ENCODE data around the gene CLEC18C.
"Not testable (repeated sequence)": the region's sequence is repeated elsewhere in the genome, so short reads cannot be mapped to it uniquely, and the experiment has no call there.

The CLEC18C gene

GRCh38 chr16:70174387-70174932, 873 bp downstream of the CLEC18C start:
- H3K4ac ChIP-seq (ENCODE audit: low read depth, low read length); H3K79me1 ChIP-seq (ENCODE audit: low read length); H2BK120ac ChIP-seq (ENCODE audit: insufficient read depth, low read length, poor library complexity); H2AK5ac ChIP-seq (ENCODE audit: low read length); H3K36me3 ChIP-seq (ENCODE audit: control insufficient read depth in 1 of 2, insufficient read depth in 2 of 2, low read length in 2 of 2); H2BK5ac ChIP-seq (ENCODE audit: low read depth, low read length, poor library complexity); H2BK12ac ChIP-seq (ENCODE audit: low read length); H3K9ac ChIP-seq (ENCODE audit: low read length); H3K4me3 ChIP-seq (ENCODE audit: low read depth, low read length); H4K8ac ChIP-seq (ENCODE audit: low read depth, low read length); H3K4me2 ChIP-seq (ENCODE audit: low read length); H3K79me2 ChIP-seq (ENCODE audit: control insufficient read depth, insufficient read depth, low read length, poor library complexity); H3K23ac ChIP-seq (ENCODE audit: low read length); DNase-seq; H3K18ac ChIP-seq (ENCODE audit: low read length); H3K14ac ChIP-seq (ENCODE audit: low read length); H2AFZ ChIP-seq (ENCODE audit: insufficient read depth, low read length, poor library complexity); H4K12ac ChIP-seq (ENCODE audit: low read depth, low read length); H3K9me3 ChIP-seq (ENCODE audit: insufficient read depth, low read depth, low read length); H4K91ac ChIP-seq (ENCODE audit: low read depth, low read length); H3K4me1 ChIP-seq (ENCODE audit: control insufficient read depth in 1 of 2, insufficient read depth in 2 of 2, low read length in 2 of 2); H3K27ac ChIP-seq (ENCODE audit: low read depth, low read length); H3K27me3 ChIP-seq (ENCODE audit: insufficient read depth, low read length): not testable (repeated sequence)
- WGBS (ENCODE audit: extremely low coverage, insufficient coverage, insufficient read length): no CpG with 5 or more reads among the region's 21 CpGs

GRCh38 chr16:70187858-70188607, 14.4 kb downstream of the CLEC18C start:
- H3K27ac ChIP-seq (ENCODE audit: low read depth, low read length); H2BK12ac ChIP-seq (ENCODE audit: low read length); H2BK5ac ChIP-seq (ENCODE audit: low read depth, low read length, poor library complexity); H3K4me1 ChIP-seq (ENCODE audit: control insufficient read depth in 1 of 2, insufficient read depth in 2 of 2, low read length in 2 of 2); H3K27me3 ChIP-seq (ENCODE audit: insufficient read depth, low read length); H3K18ac ChIP-seq (ENCODE audit: low read length); H2AK5ac ChIP-seq (ENCODE audit: low read length); DNase-seq; H3K36me3 ChIP-seq (ENCODE audit: control insufficient read depth in 1 of 2, insufficient read depth in 2 of 2, low read length in 2 of 2); H3K9ac ChIP-seq (ENCODE audit: low read length); H2BK120ac ChIP-seq (ENCODE audit: insufficient read depth, low read length, poor library complexity); H3K4me3 ChIP-seq (ENCODE audit: low read depth, low read length); H3K23ac ChIP-seq (ENCODE audit: low read length); H3K4ac ChIP-seq (ENCODE audit: low read depth, low read length); H3K9me3 ChIP-seq (ENCODE audit: insufficient read depth, low read depth, low read length); H3K79me1 ChIP-seq (ENCODE audit: low read length); H3K79me2 ChIP-seq (ENCODE audit: control insufficient read depth, insufficient read depth, low read length, poor library complexity): not testable (repeated sequence)
- peak overlapping the region; percentile 37 for H3K14ac ChIP-seq (ENCODE audit: low read length)
- H2AFZ ChIP-seq (ENCODE audit: insufficient read depth, low read length, poor library complexity): peak overlapping the region; percentile 90
- peak overlapping the region; percentile 75 for H4K12ac ChIP-seq (ENCODE audit: low read depth, low read length)
- H4K91ac ChIP-seq (ENCODE audit: low read depth, low read length): peak overlapping the region; percentile 73
- peak overlapping the region; percentile 85 for H4K8ac ChIP-seq (ENCODE audit: low read depth, low read length)
- peak overlapping the region; percentile 55 for H3K4me2 ChIP-seq (ENCODE audit: low read length)
- no CpG with 5 or more reads among the region's 71 CpGs for WGBS (ENCODE audit: extremely low coverage, insufficient coverage, insufficient read length)

GRCh38 chr16:70188608-70188915, 15.0 kb downstream of the CLEC18C start:
- H3K9ac ChIP-seq (ENCODE audit: low read length); H2BK12ac ChIP-seq (ENCODE audit: low read length); DNase-seq; H2AK5ac ChIP-seq (ENCODE audit: low read length); H3K23ac ChIP-seq (ENCODE audit: low read length); H3K18ac ChIP-seq (ENCODE audit: low read length); H3K4me3 ChIP-seq (ENCODE audit: low read depth, low read length); H2BK120ac ChIP-seq (ENCODE audit: insufficient read depth, low read length, poor library complexity); H3K14ac ChIP-seq (ENCODE audit: low read length); H3K4ac ChIP-seq (ENCODE audit: low read depth, low read length); H3K79me1 ChIP-seq (ENCODE audit: low read length); H4K12ac ChIP-seq (ENCODE audit: low read depth, low read length); H2AFZ ChIP-seq (ENCODE audit: insufficient read depth, low read length, poor library complexity); H3K27me3 ChIP-seq (ENCODE audit: insufficient read depth, low read length); H3K4me1 ChIP-seq (ENCODE audit: control insufficient read depth in 1 of 2, insufficient read depth in 2 of 2, low read length in 2 of 2); H3K27ac ChIP-seq (ENCODE audit: low read depth, low read length); H2BK5ac ChIP-seq (ENCODE audit: low read depth, low read length, poor library complexity); H3K79me2 ChIP-seq (ENCODE audit: control insufficient read depth, insufficient read depth, low read length, poor library complexity); H3K36me3 ChIP-seq (ENCODE audit: control insufficient read depth in 1 of 2, insufficient read depth in 2 of 2, low read length in 2 of 2); H3K9me3 ChIP-seq (ENCODE audit: insufficient read depth, low read depth, low read length); H4K91ac ChIP-seq (ENCODE audit: low read depth, low read length): not testable (repeated sequence)
- Histone ChIP-seq H4K8ac (ENCODE audit: low read depth, low read length) (peak overlapping the region; percentile 47), H3K4me2 (ENCODE audit: low read length) (peak overlapping the region; percentile 55)
- no CpG with 5 or more reads among the region's 22 CpGs for WGBS (ENCODE audit: extremely low coverage, insufficient coverage, insufficient read length)

- DNase-seq; H3K27ac ChIP-seq (ENCODE audit: low read depth, low read length); H3K18ac ChIP-seq (ENCODE audit: low read length); H3K36me3 ChIP-seq (ENCODE audit: control insufficient read depth in 1 of 2, insufficient read depth in 2 of 2, low read length in 2 of 2); H3K79me1 ChIP-seq (ENCODE audit: low read length); H4K12ac ChIP-seq (ENCODE audit: low read depth, low read length); H2BK5ac ChIP-seq (ENCODE audit: low read depth, low read length, poor library complexity); H3K4me2 ChIP-seq (ENCODE audit: low read length); H4K8ac ChIP-seq (ENCODE audit: low read depth, low read length); H2AFZ ChIP-seq (ENCODE audit: insufficient read depth, low read length, poor library complexity); H3K23ac ChIP-seq (ENCODE audit: low read length); H3K4me3 ChIP-seq (ENCODE audit: low read depth, low read length); H2BK120ac ChIP-seq (ENCODE audit: insufficient read depth, low read length, poor library complexity); H3K9me3 ChIP-seq (ENCODE audit: insufficient read depth, low read depth, low read length); H3K27me3 ChIP-seq (ENCODE audit: insufficient read depth, low read length); H2BK12ac ChIP-seq (ENCODE audit: low read length); H3K9ac ChIP-seq (ENCODE audit: low read length); H4K91ac ChIP-seq (ENCODE audit: low read depth, low read length); H3K4ac ChIP-seq (ENCODE audit: low read depth, low read length); H3K14ac ChIP-seq (ENCODE audit: low read length); H3K4me1 ChIP-seq (ENCODE audit: control insufficient read depth in 1 of 2, insufficient read depth in 2 of 2, low read length in 2 of 2); H3K79me2 ChIP-seq (ENCODE audit: control insufficient read depth, insufficient read depth, low read length, poor library complexity); H2AK5ac ChIP-seq (ENCODE audit: low read length): not testable (repeated sequence)
- WGBS (ENCODE audit: extremely low coverage, insufficient coverage, insufficient read length): no CpG with 5 or more reads among the region's 5 CpGs
Observed at GRCh38 chr16:70190574-70190973, 17.0 kb downstream of the CLEC18C start.
